ENCODE results near the gene PCDH9.

PCDH9 gene

DNA sequence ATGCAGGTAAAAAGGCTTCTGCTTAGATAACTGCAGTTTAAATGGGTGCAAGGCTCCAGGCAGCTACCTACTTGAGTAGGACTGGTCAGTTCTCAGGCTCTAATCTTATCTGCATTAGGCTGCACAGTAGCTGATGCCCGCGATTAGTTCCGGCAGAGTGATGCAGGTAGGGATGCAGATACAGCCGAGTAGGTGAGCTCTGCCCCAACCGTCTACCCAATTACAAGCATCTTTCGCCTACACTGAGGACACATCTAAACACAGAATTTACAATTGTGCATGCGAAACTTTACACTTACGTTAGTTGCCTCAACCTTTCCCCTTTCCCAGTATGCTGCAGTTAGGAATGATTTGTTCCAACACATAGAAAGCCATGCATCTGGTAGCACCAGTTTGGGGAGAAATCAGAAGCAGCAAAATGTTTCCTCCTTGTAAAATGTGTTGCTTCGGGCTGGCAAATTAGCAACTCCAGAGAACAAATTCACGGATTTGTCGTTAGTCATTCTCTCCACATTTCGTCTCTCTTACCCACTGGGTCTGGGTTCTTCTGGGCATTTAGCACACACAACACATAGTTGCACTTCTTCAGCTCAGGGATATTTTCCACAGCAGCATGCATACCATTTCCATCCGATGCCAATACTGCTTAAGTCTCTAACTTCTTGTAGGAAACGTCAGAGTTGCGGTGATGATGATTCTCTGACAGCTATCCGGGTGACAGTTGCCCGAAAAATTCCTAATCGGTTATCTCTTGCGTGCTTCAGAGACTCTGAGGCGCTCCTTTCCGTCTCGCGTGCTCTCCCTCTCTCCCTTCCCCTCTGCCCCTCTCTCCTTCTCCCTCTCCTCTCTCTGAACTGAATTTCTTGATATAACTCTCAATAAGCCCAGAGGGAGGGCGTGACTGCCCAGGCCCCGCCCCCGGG is at the start of gene PCDH9:
TSS of gene PCDH9 (minus strand) at position 856 of the 923 bp plus-strand sequence. CDS start 1,896 bp downstream, outside the sequence.
- DNase-seq, result no peak

GRCh38 chr13:67278235-67278634 is 48.1 kb upstream of the PCDH9 start:
- no peak for DNase-seq

- no peak for DNase-seq
These were observed 47.4 kb upstream of the PCDH9 start for GRCh38 chr13:67277581-67277980.

DNA sequence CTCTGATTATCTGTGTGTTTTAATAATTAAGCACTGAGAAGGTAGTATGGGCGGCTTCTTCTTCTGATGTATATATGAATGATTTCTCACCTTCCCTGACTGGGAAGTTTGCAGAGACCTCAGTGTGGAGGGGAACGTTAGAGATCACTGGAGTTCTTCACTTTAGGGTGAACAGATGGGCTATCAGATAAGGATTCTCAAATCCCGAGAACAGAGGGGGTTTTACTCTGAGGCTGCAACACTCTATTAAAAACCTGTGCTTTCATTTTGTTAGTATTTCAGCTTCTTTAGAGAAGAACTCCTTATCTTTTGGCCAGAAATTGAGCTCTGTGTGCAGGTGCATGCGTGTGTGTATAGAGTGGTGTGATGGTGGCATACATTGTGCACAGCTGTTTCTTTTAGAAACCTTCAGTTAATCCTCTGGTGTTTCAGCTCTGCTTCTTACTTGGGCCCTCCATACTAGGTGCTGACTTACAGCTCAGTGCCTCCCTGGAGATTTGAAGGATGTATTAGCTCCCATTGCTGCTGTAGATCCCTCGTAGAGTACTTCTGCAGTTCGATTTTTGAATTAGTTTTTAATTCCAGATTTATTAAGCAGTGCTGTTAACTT is 45.3 kb upstream of the PCDH9 start:
- no peak for DNase-seq

DNA sequence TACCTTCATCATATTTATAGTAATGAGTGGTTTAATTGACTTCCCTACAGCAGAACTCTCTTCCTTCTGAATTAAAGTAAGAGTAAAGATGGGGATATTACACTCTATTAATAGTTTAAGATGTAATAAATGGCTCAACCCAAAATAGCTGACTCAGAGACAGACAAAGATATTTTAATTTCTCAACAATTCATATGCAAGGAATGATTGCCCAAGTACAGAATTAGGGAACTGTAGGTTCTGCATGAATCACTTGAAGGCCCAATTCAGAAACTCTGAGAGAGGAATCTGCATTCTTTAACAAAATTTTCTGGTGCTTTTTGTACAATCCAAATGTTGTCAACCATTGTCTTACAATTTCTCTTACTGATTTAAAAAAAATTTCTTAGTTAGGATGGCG is 42.9 kb upstream of the PCDH9 start:
- no peak for DNase-seq

GRCh38 chr13:67267136-67267535 is 37.0 kb upstream of the PCDH9 start:
- DNase-seq, result no peak

DNA sequence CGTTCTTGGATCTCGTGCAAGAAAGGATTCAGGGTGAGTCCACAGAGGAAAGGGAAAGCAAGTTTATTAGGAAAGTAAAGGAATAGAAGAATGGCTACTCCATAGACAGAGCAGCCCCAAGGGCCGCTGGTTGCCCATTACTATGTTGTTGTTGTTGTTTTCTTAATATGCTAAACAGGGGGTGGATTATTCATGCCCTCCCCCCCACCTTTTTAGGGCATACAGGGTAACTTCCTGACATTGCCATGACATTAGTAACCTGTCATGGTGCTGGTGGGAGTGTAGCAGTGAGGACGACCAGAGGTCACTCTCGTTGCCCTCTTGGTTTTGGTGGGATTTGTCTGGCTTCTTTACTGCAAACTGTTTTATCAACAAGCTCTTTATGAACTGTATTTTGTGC is 29.1 kb upstream of the PCDH9 start:
- DNase-seq, result no peak

GRCh38 chr13:67258482-67258881 is 28.3 kb upstream of the PCDH9 start:
- DNase-seq, result no peak

GRCh38 chr13:67238861-67239260 is 8.7 kb upstream of the PCDH9 start:
- DNase-seq, result no peak

DNA sequence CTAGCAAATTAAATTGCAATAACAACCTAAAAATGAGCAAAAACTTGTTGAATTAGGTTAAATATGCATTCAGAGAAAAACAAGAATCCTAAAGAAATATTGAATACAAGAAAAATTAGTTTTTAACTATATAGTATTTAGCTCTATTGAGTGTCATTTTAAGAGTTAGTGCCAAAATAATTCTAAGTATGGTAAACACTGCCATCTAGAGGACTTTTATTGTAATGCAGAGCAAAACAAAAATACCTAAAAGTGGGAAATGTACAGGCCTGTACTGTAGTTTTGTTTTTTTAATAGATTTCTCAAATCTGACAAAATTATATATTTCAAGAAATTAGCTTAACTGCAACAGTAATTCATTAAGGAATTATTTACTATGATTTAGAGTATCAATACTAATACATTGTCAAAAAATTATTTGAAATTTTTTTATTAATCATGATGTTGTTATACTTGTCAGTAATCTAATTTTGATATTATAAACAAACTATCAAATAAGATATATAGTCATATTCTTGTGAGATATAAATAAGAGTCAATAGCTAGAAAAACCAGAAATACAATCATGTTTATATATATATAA is 8.2 kb upstream of the PCDH9 start:
- DNase-seq, result no peak

DNA sequence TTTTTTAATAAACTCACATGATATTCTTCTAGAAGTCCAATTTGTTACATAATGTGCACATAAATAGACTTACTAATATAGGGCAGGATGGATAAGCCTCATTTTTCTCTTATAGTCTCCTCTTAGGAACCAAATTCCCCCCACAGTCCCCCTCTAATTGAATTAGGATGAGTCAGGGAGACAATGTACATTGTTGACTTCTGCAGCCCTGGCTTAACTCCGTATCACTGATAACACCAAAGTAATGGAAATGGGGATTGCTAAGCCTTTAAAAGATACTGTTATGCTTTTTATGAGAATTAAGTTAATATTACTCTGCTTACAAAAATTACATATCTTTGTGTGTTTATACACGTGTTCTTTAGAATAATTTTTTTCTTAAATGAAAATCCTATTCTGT is 5.1 kb upstream of the PCDH9 start:
- no peak for DNase-seq

GRCh38 chr13:67232384-67232783 is 2.2 kb upstream of the PCDH9 start:
- no peak for DNase-seq

GRCh38 chr13:67231289-67232000 is 1.3 kb upstream of the PCDH9 start:
- no peak for DNase-seq

DNA sequence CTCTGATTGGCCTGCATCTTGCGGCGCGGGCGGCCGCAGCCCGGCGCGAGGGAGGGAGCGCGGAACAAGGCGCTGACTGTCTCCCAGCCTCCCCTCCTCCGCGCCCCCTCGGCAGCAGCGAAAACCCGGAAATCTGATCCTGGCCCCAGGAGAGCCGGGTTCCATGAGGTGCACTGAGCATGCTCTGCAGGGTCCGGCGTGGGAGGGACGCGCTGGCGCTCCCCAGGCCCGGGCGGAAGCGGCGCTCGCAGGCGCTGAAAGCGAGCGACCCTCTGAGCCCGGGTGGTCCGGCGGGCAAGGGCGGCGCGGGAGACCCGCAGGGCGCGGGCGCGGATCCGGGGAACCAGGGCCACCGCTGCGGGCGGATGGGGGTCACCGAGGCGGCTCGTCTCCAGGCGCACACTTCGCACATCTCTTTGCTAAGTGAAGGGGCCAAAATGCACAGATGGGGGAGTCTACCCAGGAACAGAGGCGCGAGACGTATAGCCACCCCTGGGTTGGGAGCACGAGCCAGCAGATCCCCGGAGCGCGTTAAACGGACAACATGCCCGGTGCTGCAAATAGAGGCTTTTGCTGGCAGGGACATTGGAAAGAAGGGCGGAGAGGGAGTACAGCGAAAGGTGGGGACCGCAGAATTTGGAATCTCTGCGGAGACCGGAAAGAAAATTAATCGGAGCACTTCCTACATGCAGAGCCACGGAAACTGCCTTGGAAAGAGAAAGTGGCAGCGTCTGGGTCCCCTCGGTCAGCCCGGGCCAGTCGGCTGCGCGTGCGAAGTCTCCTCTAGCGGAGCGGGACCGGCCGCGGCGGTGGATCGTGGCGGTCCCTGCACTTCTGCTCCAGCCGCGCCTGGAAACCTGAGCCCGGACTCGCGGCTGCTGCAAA is 510 bp upstream of the PCDH9 start:
- DNase-seq, result peak; percentile 92

DNA sequence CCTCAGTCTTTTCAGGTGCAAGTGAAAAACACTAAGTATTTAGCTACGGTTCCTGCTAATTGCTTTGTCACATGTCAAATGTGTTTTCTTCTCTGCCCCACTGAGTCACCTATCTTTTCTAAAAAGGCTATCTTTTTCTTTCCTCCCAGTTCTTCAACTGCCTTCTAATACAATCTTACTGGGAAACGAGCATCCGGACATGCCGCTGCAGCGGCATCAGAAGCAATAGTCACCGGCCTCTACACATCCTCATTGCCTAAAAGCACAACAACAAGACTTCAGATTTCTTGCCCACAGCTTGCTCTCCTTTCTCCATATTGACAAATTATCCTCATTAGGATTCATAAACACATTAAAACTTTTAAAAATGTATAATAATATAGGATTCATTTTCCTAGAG is 1.2 kb downstream of the PCDH9 start:
- no peak for DNase-seq

GRCh38 chr13:67228031-67228430 is 2.1 kb downstream of the PCDH9 start:
- DNase-seq, result no peak

GRCh38 chr13:67227131-67227983 is 2.8 kb downstream of the PCDH9 start:
- DNase-seq, result no peak

- DNase-seq, result no peak
These were observed 3.4 kb downstream of the PCDH9 start for GRCh38 chr13:67226696-67227095.

DNA sequence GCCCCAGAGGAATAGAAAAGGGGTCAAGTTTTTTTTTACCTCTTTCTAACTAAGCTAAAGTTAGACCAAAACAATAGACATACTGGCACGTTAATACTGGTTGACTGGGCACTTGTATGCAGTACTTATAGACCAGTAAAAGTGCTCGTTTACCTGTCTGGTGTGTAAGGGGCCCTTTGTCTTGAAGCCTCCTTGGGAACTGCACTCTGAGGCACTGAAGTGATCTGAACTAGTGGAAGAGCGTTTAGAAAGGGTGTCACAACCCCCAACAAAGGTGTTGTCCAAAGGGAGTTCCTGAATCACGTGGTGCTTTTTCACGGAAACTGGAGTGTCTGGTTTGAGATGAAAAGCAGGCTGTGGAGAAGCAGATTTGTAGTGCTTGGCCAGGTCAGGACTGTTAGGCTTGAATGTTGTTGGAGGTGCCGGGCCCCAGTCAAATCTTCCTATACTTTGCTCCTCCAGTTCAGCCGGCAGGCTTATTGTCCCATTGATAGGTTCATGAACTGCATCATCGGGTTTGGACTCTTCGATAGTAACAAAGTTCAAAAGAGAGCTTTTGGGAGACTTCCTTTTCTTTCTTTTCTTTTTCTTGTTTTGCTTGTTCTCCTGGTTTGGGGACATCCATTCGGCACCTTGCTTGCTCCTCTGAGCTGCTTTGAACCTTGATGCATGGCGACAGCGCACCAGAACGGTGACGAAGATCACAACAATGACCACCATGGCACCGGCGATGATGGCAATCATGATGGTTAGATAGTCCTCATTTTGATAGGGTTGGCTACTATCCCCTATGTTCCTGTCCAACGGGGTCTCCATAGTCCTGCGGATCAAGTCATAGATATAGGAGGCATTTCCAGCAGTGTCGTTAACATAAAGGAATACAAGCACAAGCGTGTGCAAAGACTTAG is 4.6 kb downstream of the PCDH9 start:
- no peak for DNase-seq
